Vagina (tissue), 2 donors: Measurements from ENCODE around the gene SLC25A47. TPM values are rescaled to one million over a fixed set of nuclear protein-coding genes. Genes with fewer than 3 reads are reported as not detected.

Source experiments
- DNase-seq, 2 donors: peaks; one replicate each; pipeline ENCODE4 v3.0.0-alpha.2; 2017; ENCODE audit errors: extremely low spot score in 2 of 2
- H3K27ac ChIP-seq: fragments of 200-600 bp; sonication (generic); one replicate; pipeline ENCODE4 v1.5.1; 2019
- H3K27me3 ChIP-seq: fragments of 200-600 bp; sonication (generic); one replicate; pipeline ENCODE4 v1.5.1; 2019
- H3K36me3 ChIP-seq, 2 donors: fragments of 200-600 bp; sonication (generic); one replicate each; pipeline ENCODE4 v1.5.1; 2017 to 2019
- H3K4me1 ChIP-seq: fragments of 200-600 bp; sonication (generic); one replicate; pipeline ENCODE4 v1.5.1; 2019
- H3K4me3 ChIP-seq, 2 donors: fragments of 200-600 bp; sonication (generic); 1 replicate in 1 of 2; 2 replicates in 1 of 2; pipeline ENCODE4 v1.5.1; 2016 to 2019
- H3K9me3 ChIP-seq: fragments of 200-600 bp; sonication (generic); one replicate; pipeline ENCODE4 v1.5.1; 2019
- POLR2A ChIP-seq, 2 donors: fragments of 450-650 bp; IDR thresholded peaks; one replicate each; pipeline ENCODE4 v1.6.1; 2017; ENCODE audit warnings: antibody characterized with exemption in 2 of 2, mild to moderate bottlenecking in 2 of 2, moderate library complexity in 2 of 2
- POLR2AphosphoS5 ChIP-seq, 2 donors: sonication (generic); formaldehyde crosslinking; IDR thresholded peaks; one replicate each; pipeline ENCODE4 v1.9.0; 2017; ENCODE audit warnings: antibody characterized with exemption in 2 of 2, mild to moderate bottlenecking in 2 of 2, low read depth in 1 of 2; ENCODE audit not compliant: insufficient read depth in 1 of 2
- intact Hi-C: fragments of 100-400 bp; cut with DNase I; formaldehyde crosslinking; loops from one replicate; pipeline ENCODE4 v1.15.1; 2023
- total RNA-seq: library from RNA; depleted of rRNA; stranded (reverse); fragments of >200 nt; gene quantifications from one replicate; pipeline ENCODE4 v1.2.3, GENCODE V29; 2016
- TF ChIP-seq, protein P1 (sequence below), 3 experiments: fragments of 450-650 bp in 2 of 3; fragments of 200-600 bp in 1 of 3; sonication (generic) in 1 of 3; IDR thresholded peaks; one replicate each; pipeline ENCODE4 v1.5.1; 2017 to 2019; ENCODE audit warnings: antibody characterized with exemption in 3 of 3, mild to moderate bottlenecking in 2 of 3, moderate library complexity in 2 of 3

The SLC25A47 gene
- total RNA-seq, 1 donor from 2014 or later, result not detected

DNA sequence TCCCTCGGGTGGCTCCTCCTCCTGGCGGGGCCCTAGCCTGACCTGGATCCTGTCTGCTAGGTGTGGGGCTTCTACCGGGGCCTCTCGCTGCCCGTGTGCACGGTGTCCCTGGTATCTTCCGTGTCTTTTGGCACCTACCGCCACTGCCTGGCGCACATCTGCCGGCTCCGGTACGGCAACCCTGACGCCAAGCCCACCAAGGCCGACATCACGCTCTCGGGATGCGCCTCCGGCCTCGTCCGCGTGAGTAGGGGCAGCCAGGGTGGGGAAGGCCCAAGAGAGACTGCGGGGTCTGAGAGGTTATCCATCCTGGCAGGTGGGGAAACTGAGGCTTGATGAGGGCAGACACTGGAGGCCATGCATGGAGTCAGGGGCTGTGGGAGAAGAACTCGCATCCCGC is 4.0 kb downstream of the SLC25A47 start:
- intact Hi-C loops, result no loop called here
- H3K4me1 ChIP-seq, result no peaks in the 10 kb centered on the region
- no peak for TF ChIP-seq POLR2A (IDR thresholded peaks at IDR 0.05)
- TF ChIP-seq POLR2AphosphoS5 (IDR thresholded peaks at IDR 0.05; ENCODE audit: insufficient read depth in 1 of 2, low read depth in 1 of 2), result no peak
- TF ChIP-seq, protein P1, sequence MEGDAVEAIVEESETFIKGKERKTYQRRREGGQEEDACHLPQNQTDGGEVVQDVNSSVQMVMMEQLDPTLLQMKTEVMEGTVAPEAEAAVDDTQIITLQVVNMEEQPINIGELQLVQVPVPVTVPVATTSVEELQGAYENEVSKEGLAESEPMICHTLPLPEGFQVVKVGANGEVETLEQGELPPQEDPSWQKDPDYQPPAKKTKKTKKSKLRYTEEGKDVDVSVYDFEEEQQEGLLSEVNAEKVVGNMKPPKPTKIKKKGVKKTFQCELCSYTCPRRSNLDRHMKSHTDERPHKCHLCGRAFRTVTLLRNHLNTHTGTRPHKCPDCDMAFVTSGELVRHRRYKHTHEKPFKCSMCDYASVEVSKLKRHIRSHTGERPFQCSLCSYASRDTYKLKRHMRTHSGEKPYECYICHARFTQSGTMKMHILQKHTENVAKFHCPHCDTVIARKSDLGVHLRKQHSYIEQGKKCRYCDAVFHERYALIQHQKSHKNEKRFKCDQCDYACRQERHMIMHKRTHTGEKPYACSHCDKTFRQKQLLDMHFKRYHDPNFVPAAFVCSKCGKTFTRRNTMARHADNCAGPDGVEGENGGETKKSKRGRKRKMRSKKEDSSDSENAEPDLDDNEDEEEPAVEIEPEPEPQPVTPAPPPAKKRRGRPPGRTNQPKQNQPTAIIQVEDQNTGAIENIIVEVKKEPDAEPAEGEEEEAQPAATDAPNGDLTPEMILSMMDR (IDR thresholded peaks at IDR 0.05), result no peak

DNA sequence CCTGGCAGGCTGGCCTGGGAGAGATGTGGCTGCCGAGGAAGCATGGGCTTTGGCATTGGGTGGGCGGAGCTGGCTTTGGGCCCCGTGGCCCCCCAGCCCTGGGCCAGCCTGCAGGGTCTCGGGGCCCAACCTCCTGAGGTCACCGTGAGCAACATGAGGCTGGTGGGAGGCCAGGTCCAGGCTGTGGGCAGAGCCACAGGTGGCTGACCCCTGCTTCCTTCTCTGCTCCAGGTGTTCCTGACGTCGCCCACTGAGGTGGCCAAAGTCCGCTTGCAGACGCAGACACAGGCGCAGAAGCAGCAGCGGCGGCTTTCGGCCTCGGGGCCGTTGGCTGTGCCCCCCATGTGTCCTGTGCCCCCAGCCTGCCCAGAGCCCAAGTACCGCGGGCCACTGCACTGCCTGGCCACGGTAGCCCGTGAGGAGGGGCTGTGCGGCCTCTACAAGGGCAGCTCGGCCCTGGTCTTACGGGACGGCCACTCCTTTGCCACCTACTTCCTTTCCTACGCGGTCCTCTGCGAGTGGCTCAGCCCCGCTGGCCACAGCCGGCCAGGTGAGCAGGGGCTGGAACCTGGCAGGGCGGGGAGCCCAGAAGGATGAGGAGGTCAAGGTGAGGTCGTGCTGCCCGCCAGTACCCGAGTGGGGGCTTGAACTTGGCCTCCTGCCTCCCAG is 5.5 kb downstream of the SLC25A47 start:
- TF ChIP-seq POLR2A (IDR thresholded peaks at IDR 0.05) (no peak), POLR2AphosphoS5 (IDR thresholded peaks at IDR 0.05; ENCODE audit: insufficient read depth in 1 of 2, low read depth in 1 of 2) (no peak)
- TF ChIP-seq, protein P1 (IDR thresholded peaks at IDR 0.05), result no peak
- Histone ChIP-seq H3K4me1 (no peaks in the 10 kb centered on the region), H3K27ac (no peak overlapping the region), H3K4me3 (no peak overlapping the region), H3K36me3 (no peaks in the 10 kb centered on the region), H3K27me3 (no peaks in the 10 kb centered on the region), H3K9me3 (no peaks in the 10 kb centered on the region)
- no peak for DNase-seq
- intact Hi-C loops, result no loop called here

More for the DNA sequence above, 4.0 kb downstream of the SLC25A47 start:
- DNase-seq, result no peak
- Histone ChIP-seq H3K27ac (no peak overlapping the region), H3K9me3 (no peaks in the 10 kb centered on the region), H3K4me3 (no peak overlapping the region), H3K27me3 (no peaks in the 10 kb centered on the region), H3K36me3 (no peaks in the 10 kb centered on the region)

DNA sequence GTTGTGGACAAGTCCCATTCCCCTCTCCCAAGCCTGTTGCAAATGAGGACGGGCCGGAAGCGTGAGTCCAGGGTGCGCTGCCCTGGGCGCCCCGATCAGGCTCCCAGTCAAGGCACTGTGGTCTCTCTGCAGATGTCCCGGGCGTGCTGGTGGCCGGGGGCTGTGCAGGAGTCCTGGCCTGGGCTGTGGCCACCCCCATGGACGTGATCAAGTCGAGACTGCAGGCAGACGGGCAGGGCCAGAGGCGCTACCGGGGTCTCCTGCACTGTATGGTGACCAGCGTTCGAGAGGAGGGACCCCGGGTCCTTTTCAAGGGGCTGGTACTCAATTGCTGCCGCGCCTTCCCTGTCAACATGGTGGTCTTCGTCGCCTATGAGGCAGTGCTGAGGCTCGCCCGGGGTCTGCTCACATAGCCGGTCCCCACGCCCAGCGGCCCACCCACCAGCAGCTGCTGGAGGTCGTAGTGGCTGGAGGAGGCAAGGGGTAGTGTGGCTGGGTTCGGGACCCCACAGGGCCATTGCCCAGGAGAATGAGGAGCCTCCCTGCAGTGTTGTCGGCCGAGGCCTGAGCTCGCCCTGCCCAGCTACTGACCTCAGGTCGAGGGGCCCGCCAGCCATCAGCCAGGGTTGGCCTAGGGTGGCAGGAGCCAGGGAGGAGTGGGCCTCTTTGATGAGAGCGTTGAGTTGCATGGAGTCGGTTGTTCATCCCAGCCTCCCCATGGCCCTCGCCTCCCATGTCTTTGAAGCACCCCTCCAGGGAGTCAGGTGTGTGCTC is 6.3 kb downstream of the SLC25A47 start:
- H3K4me3 ChIP-seq, result no peak overlapping the region
- no peak for TF ChIP-seq POLR2AphosphoS5 (IDR thresholded peaks at IDR 0.05; ENCODE audit: insufficient read depth in 1 of 2, low read depth in 1 of 2)
- TF ChIP-seq, protein P1 (IDR thresholded peaks at IDR 0.05), result no peak
- no peak for TF ChIP-seq POLR2A (IDR thresholded peaks at IDR 0.05)
- H3K36me3 ChIP-seq, result peaks cover 0 to 7% of the 10 kb centered on the region in 2 donors
- H3K27ac ChIP-seq, result no peak overlapping the region
- no peak for DNase-seq
- H3K4me1 ChIP-seq, result no peaks in the 10 kb centered on the region
- intact Hi-C loops, result no loop called here
- H3K9me3 ChIP-seq, result no peaks in the 10 kb centered on the region
- H3K27me3 ChIP-seq, result no peaks in the 10 kb centered on the region

DNA sequence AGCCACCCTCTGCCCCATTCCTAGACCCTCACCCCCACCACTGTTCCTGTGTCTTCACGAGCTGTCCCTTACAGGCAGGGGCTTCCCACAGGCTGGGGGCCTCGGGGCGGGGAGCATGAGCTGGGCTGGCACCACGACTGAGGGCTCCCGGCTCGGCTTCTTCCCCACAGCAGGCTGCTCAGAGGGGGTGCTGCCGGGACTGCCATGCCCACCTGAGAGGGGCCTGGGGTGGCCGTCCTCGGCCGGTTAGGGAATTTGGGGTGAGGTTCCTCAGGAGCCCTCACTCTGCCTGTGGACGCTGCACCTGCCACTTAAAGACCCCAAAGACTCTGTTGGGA is 6.8 kb downstream of the SLC25A47 start:
- H3K9me3 ChIP-seq, result no peaks in the 10 kb centered on the region
- H3K4me1 ChIP-seq, result no peaks in the 10 kb centered on the region
- H3K27me3 ChIP-seq, result no peaks in the 10 kb centered on the region
- H3K4me3 ChIP-seq, result no peak overlapping the region
- DNase-seq, result no peak
- intact Hi-C loops, result no loop called here
- H3K36me3 ChIP-seq, result peaks cover 0 to 8% of the 10 kb centered on the region in 2 donors
- TF ChIP-seq, protein P1 (IDR thresholded peaks at IDR 0.05), result no peak
- no peak for TF ChIP-seq POLR2A (IDR thresholded peaks at IDR 0.05)
- H3K27ac ChIP-seq, result no peak overlapping the region

DNA sequence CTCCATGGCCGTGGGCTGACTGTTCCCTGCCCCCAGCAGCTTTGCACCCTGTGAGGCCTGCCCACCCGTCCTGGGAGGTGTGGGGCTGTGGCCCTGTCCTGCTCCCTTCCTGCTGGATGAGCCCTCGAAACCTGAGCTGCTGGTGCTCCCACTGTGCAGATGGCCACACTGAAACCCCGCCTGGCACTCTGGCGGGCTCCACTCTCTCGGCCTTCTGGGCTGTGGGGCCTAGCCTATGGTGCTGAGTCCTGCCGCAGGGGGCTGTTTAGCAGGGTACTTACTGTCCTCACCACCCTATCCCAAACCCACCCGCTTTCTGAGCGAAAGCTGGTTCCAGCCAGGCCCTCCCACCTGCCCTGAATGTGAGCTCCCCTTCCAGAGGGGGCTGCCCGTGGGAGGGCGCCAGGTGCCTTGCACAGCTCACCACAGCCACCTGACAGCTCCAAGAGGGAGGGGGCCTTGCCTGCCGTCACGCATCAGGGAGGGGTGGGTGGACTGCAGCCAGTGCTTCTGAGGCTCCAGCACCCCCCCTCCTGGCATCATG is 7.3 kb downstream of the SLC25A47 start:
- intact Hi-C loops, result no loop called here
- Histone ChIP-seq H3K4me1 (no peaks in the 10 kb centered on the region), H3K27me3 (no peaks in the 10 kb centered on the region), H3K4me3 (no peak overlapping the region), H3K27ac (no peak overlapping the region), H3K36me3 (peaks cover 0 to 8% of the 10 kb centered on the region in 2 donors), H3K9me3 (no peaks in the 10 kb centered on the region)
- no peak for TF ChIP-seq POLR2A (IDR thresholded peaks at IDR 0.05)
- TF ChIP-seq, protein P1 (IDR thresholded peaks at IDR 0.05), result no peak
- no peak for TF ChIP-seq POLR2AphosphoS5 (IDR thresholded peaks at IDR 0.05; ENCODE audit: insufficient read depth in 1 of 2, low read depth in 1 of 2)
- DNase-seq, result no peak
